Choroid plexus epithelial cell (primary cell): ENCODE data around the gene C8B.

Experiments used
- DNase-seq: peaks from one replicate; pipeline ENCODE4 v3.0.0-alpha.2; 2010; ENCODE audit warnings: low read depth
- H3K4me3 ChIP-seq: 2 replicates; pipeline ENCODE4 v1.5.1; 2011; ENCODE audit warnings: low read depth, mild to moderate bottlenecking, control low read depth, low read length, moderate library complexity
- CTCF ChIP-seq: conservative IDR thresholded peaks from 2 replicates; pipeline ENCODE4 v1.5.1; 2011; ENCODE audit warnings: low read depth, mild to moderate bottlenecking, control low read depth, inconsistent platforms, low read length, moderate library complexity

Gene C8B

GRCh38 chr1:56966698-56966999 is 834 bp upstream of the C8B start:
- no peak for TF ChIP-seq CTCF
- H3K4me3 ChIP-seq = no peak overlapping the region
- DNase-seq = no peak

- no peak for TF ChIP-seq CTCF
- no peak overlapping the region for H3K4me3 ChIP-seq
- DNase-seq = no peak
Observed at GRCh38 chr1:56965191-56965590, 624 bp downstream of the C8B start.

- no peak for TF ChIP-seq CTCF
- no peak for DNase-seq
- H3K4me3 ChIP-seq = no peak overlapping the region
Observed at GRCh38 chr1:56964349-56965017, 1.3 kb downstream of the C8B start.

- no peak for TF ChIP-seq CTCF
- H3K4me3 ChIP-seq = no peak overlapping the region
- DNase-seq = no peak
Observed at GRCh38 chr1:56963667-56964066, 2.1 kb downstream of the C8B start.

- no peak for TF ChIP-seq CTCF
- DNase-seq = no peak
- no peak overlapping the region for H3K4me3 ChIP-seq
Observed at GRCh38 chr1:56961426-56961825, 4.4 kb downstream of the C8B start.

GRCh38 chr1:56958526-56958925 is 7.3 kb downstream of the C8B start:
- DNase-seq = peak; percentile 19
- no peak for TF ChIP-seq CTCF

GRCh38 chr1:56957931-56958330 is 7.9 kb downstream of the C8B start:
- no peak overlapping the region for H3K4me3 ChIP-seq
- no peak for TF ChIP-seq CTCF

More at GRCh38 chr1:56958526-56958925, 7.3 kb downstream of the C8B start:
- H3K4me3 ChIP-seq = no peak overlapping the region

More at GRCh38 chr1:56957931-56958330, 7.9 kb downstream of the C8B start:
- no peak for DNase-seq
